Endothelial cell of umbilical vein (primary cell): ENCODE results near the gene TMOD1. TPM values are rescaled to one million over a fixed set of nuclear protein-coding genes. Genes with fewer than 3 reads are reported as not detected.

ENCODE experiments used
- BruUV-seq: library from RNA; stranded (reverse); fragments of 400-500 nt; replicated peaks from 2 replicates; lab custom pipeline; 2021; lab: Mats Ljungman, UMichigan
- CTCF ChIA-PET: fragments of 300-600, 350-600 bp; sonication (Branson Sonifier 250); formaldehyde crosslinking; loops from one replicate; lab custom pipeline; 2021; ENCODE audit warnings: antibody characterized with exemption, inconsistent platforms; lab: Charles Lee
- POLR2A ChIA-PET: fragments of 300-600, 350-600 bp; sonication (Branson Sonifier 250); formaldehyde crosslinking; loops from one replicate; lab custom pipeline; 2021; ENCODE audit warnings: antibody characterized with exemption, inconsistent platforms; lab: Charles Lee
- DNase-seq: peaks from one replicate; pipeline ENCODE4 v3.0.0-alpha.2; 2011; ENCODE audit warnings: low read depth, low spot score
- FAIRE-seq: peaks from 2 replicates; lab custom pipeline; 2011; peaks lifted over from hg19 to GRCh38; lab: Jason Lieb, UNC
- H2AFZ ChIP-seq: 2 replicates; pipeline ENCODE4 v1.6.0; 2012; ENCODE audit warnings: low read depth, low read length, control low read depth, inconsistent platforms
- H3K27ac ChIP-seq: 2 replicates; pipeline ENCODE4 v1.5.1; 2011; ENCODE audit warnings: low read depth, mild to moderate bottlenecking, control low read depth, low read length, moderate library complexity; ENCODE audit not compliant: insufficient read depth
- H3K27me3 ChIP-seq, 2 experiments: 2 replicates each; pipeline versions ENCODE4 v1.6.0 to v1.6.1; 2011; ENCODE audit warnings: low read length in 2 of 2, mixed read lengths in 1 of 2; ENCODE audit not compliant: control insufficient read depth in 2 of 2, insufficient read depth in 2 of 2
- H3K36me3 ChIP-seq, 2 experiments: 2 replicates in 1 of 2; 3 replicates in 1 of 2; pipeline ENCODE4 v1.5.1; 2011; ENCODE audit warnings: low read length in 2 of 2, mild to moderate bottlenecking in 1 of 2, moderate library complexity in 1 of 2; ENCODE audit not compliant: control insufficient read depth in 2 of 2, insufficient read depth in 2 of 2; ENCODE audit errors: extremely low read depth in 1 of 2
- H3K4me1 ChIP-seq: 3 replicates; pipeline ENCODE4 v1.5.1; 2011; ENCODE audit warnings: mild to moderate bottlenecking, low read length; ENCODE audit not compliant: control insufficient read depth, insufficient read depth; ENCODE audit errors: extremely low read depth
- H3K4me2 ChIP-seq: 2 replicates; pipeline ENCODE4 v1.6.1; 2011; ENCODE audit warnings: low read length, control low read depth, mixed read lengths; ENCODE audit not compliant: insufficient read depth
- H3K4me3 ChIP-seq, 3 experiments: fragments of 200-600 bp in 1 of 3; sonication (generic), shearing (Covaris generic) in 1 of 3; replicated peaks in 1 of 3; 2 replicates each; pipeline ENCODE4 v1.5.1; 2011 to 2016; ENCODE audit warnings: control low read depth in 3 of 3, low read length in 3 of 3, mild to moderate bottlenecking in 2 of 3, inconsistent platforms in 1 of 3, low read depth in 1 of 3, moderate library complexity in 1 of 3; ENCODE audit not compliant: insufficient read depth in 1 of 3
- H3K79me2 ChIP-seq: 2 replicates; pipeline ENCODE4 v1.6.0; 2012; ENCODE audit warnings: low read length, inconsistent platforms; ENCODE audit not compliant: control insufficient read depth, insufficient read depth
- H3K9ac ChIP-seq: replicated peaks from 2 replicates; pipeline ENCODE3; 2011; ENCODE audit warnings: low read length, control low read depth; ENCODE audit not compliant: insufficient read depth; ENCODE audit errors: extremely low read depth
- H3K9me1 ChIP-seq: replicated peaks from 3 replicates; pipeline ENCODE4 v1.6.0; 2011; ENCODE audit warnings: mild to moderate bottlenecking, low read length; ENCODE audit not compliant: control insufficient read depth, insufficient read depth; ENCODE audit errors: extremely low read depth
- H3K9me3 ChIP-seq: replicated peaks from 2 replicates; pipeline ENCODE4 v1.5.1; 2012; ENCODE audit warnings: low read length, inconsistent platforms; ENCODE audit not compliant: control insufficient read depth, insufficient read depth
- H4K20me1 ChIP-seq: replicated peaks from 2 replicates; pipeline ENCODE3; 2011; ENCODE audit warnings: mild to moderate bottlenecking, low read length; ENCODE audit not compliant: control insufficient read depth, insufficient read depth; ENCODE audit errors: extremely low read depth
- EZH2 ChIP-seq: IDR thresholded peaks from 2 replicates; pipeline ENCODE4 v1.6.1; 2012; ENCODE audit warnings: borderline replicate concordance, low read depth, mild to moderate bottlenecking, moderate library complexity, low read length, inconsistent platforms; ENCODE audit not compliant: severe bottlenecking
- FOS ChIP-seq: IDR thresholded peaks from 2 replicates; pipeline ENCODE4 v1.6.1; 2011; ENCODE audit warnings: mild to moderate bottlenecking, low read length, moderate library complexity, borderline replicate concordance; ENCODE audit not compliant: insufficient read depth
- GATA2 ChIP-seq: IDR thresholded peaks from 2 replicates; pipeline ENCODE4 v1.7.0; 2011; ENCODE audit warnings: low read depth, mild to moderate bottlenecking, moderate library complexity, mixed read lengths, low read length; ENCODE audit not compliant: insufficient read length, insufficient read depth
- JUN ChIP-seq: IDR thresholded peaks from 2 replicates; pipeline ENCODE4 v1.6.1; 2011; ENCODE audit warnings: borderline replicate concordance, low read depth; ENCODE audit not compliant: insufficient read length, insufficient read depth
- MYC ChIP-seq: IDR thresholded peaks from one replicate; pipeline ENCODE4 v1.6.1; 2011; ENCODE audit warnings: mild to moderate bottlenecking, low read depth, low read length
- POLR2A ChIP-seq: IDR thresholded peaks from 2 replicates; pipeline ENCODE4 v1.6.1; 2012; ENCODE audit warnings: low read depth, mild to moderate bottlenecking, control low read depth, low read length
- POLR2AphosphoS5 ChIP-seq: IDR thresholded peaks from 2 replicates; pipeline ENCODE4 v1.6.1; 2012; ENCODE audit warnings: low read depth, mild to moderate bottlenecking, control low read depth, low read length, moderate library complexity; ENCODE audit not compliant: insufficient read depth
- dilution Hi-C: fragments of 300-500 bp; cut with MboI; formaldehyde crosslinking; loops from one replicate; pipeline ENCODE4 v1.15.0; 2019; ENCODE audit warnings: low sequenced_read_pairs; ENCODE audit not compliant: extremely low pct_ligation_motif_present
- intact Hi-C: fragments of 100-400 bp; cut with micrococcal nuclease; formaldehyde crosslinking; loops from one replicate; pipeline ENCODE4 v1.10.0; 2022
- polyA plus RNA-seq, 4 experiments: library from polyadenylated mRNA; depleted of rRNA in 3 of 4; stranded (reverse) in 3 of 4; unstranded in 1 of 4; fragments of >200 nt; gene quantifications; 2 replicates each; pipeline versions ENCODE4 v1.2.1 to v1.2.3, GENCODE V29; 2011 to 2012; ENCODE audit warnings: missing spikeins in 1 of 4
- total RNA-seq: library from RNA; stranded (reverse); gene quantifications from 2 replicates; pipeline ENCODE4 v1.2.3, GENCODE V29; 2021
- TF ChIP-seq, protein P1 (sequence below): IDR thresholded peaks from 2 replicates; pipeline ENCODE4 v1.6.1; 2011; ENCODE audit not compliant: insufficient read depth, insufficient read length
- TF ChIP-seq, protein P2 (sequence below), 2 donors: IDR thresholded peaks; 1 replicate in 1 of 2; 2 replicates in 1 of 2; pipeline ENCODE4 v1.5.1; 2011; ENCODE audit warnings: low read length in 2 of 2, mild to moderate bottlenecking in 2 of 2, moderate library complexity in 2 of 2, control low read depth in 1 of 2, inconsistent platforms in 1 of 2, low read depth in 1 of 2; ENCODE audit not compliant: insufficient read depth in 1 of 2; ENCODE audit errors: extremely low read depth in 1 of 2

TMOD1 gene
- total and polyA plus RNA-seq, 2 donors (not counting 3 experiments of a cell fraction or from before 2014, with no cell fraction given), result 0.26 to 1.4 TPM

DNA sequence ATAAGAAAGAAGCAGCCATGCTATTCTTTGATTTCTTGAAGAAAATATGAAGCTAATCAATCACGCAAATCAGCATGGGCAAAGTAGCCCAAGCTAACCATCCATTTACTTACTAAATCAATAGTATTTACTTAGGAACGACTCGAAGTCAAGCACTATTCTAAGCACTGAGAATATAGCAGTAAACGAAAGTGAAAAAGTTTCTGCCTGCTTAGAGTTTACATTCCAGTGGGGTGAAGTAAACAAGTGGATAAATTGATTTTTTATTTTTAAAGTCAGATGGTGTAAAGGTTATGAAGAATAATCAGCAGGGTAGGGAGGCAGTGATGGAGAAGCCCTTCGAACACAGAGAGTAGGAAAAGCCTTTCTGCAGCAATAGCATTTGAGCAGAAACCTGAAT lies 126.2 kb downstream of the TMOD1 start:
- ChIA-PET CTCF (interaction anchor here (3.7 kb wide), 1 partner anchor 12 kb away, joined by 28 read pairs; no protein-coding TSS in a partner anchor), POLR2A (no interaction called here)
- Histone ChIP-seq H3K4me3 (no peak overlapping the region), H4K20me1 (no peaks in the 10 kb centered on the region), H2AFZ (no peak overlapping the region), H3K27me3 (no peaks in the 10 kb centered on the region), H3K9me3 (no peaks in the 10 kb centered on the region), H3K9ac (no peak overlapping the region), H3K36me3 (no peaks in the 10 kb centered on the region), H3K4me1 (peaks cover 6% of the 10 kb centered on the region), H3K9me1 (no peaks in the 10 kb centered on the region), H3K79me2 (peaks cover 25% of the 10 kb centered on the region), H3K27ac (no peak overlapping the region), H3K4me2 (no peak overlapping the region)
- dilution Hi-C loops, result no loop called here
- no peak for FAIRE-seq
- no TSS peak for BruUV-seq
- DNase-seq, result no peak
- TF ChIP-seq FOS (no peak), POLR2AphosphoS5 (no peak), POLR2A (no peak), EZH2 (no peak), JUN (no peak), GATA2 (no peak), MYC (no peak)
- TF ChIP-seq, protein P1, sequence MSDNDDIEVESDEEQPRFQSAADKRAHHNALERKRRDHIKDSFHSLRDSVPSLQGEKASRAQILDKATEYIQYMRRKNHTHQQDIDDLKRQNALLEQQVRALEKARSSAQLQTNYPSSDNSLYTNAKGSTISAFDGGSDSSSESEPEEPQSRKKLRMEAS, result no peak
- TF ChIP-seq, protein P2, sequence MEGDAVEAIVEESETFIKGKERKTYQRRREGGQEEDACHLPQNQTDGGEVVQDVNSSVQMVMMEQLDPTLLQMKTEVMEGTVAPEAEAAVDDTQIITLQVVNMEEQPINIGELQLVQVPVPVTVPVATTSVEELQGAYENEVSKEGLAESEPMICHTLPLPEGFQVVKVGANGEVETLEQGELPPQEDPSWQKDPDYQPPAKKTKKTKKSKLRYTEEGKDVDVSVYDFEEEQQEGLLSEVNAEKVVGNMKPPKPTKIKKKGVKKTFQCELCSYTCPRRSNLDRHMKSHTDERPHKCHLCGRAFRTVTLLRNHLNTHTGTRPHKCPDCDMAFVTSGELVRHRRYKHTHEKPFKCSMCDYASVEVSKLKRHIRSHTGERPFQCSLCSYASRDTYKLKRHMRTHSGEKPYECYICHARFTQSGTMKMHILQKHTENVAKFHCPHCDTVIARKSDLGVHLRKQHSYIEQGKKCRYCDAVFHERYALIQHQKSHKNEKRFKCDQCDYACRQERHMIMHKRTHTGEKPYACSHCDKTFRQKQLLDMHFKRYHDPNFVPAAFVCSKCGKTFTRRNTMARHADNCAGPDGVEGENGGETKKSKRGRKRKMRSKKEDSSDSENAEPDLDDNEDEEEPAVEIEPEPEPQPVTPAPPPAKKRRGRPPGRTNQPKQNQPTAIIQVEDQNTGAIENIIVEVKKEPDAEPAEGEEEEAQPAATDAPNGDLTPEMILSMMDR (IDR thresholded peaks at IDR 0.05; ENCODE audit: extremely low read depth in 1 of 2, insufficient read depth in 1 of 2, low read depth in 1 of 2, low read length in 2 of 2), result no peak
- intact Hi-C loops, result no loop called here
